ENCODE data around the gene GIT2.

GRCh38 chr12:109999649-109999971 lies 3.4 kb upstream of the GIT2 start:
- TF ChIP-seq CTCF (IDR thresholded peaks at IDR 0.05; ENCODE audit: low read length) (no peak), EZH2 (optimal IDR thresholded peaks at IDR 0.05; ENCODE audit: low read depth, low read length) (no peak)

Data from MM.1S (cell line).